Islet precursor cell (in vitro differentiated cells): ENCODE data around the gene RUNX1.

Source experiments
- DNase-seq: peaks from one replicate; pipeline ENCODE4 v3.0.0-alpha.2; 2018

Gene RUNX1

GRCh38 chr21:34844013-34844923 lies 204.8 kb downstream of the RUNX1 start:
- DNase-seq, result no peak

GRCh38 chr21:34843562-34843961 lies 205.5 kb downstream of the RUNX1 start:
- DNase-seq, result no peak

GRCh38 chr21:34841154-34841553 lies 207.9 kb downstream of the RUNX1 start:
- no peak for DNase-seq

GRCh38 chr21:34840693-34841092 lies 208.4 kb downstream of the RUNX1 start:
- DNase-seq, result no peak

DNA sequence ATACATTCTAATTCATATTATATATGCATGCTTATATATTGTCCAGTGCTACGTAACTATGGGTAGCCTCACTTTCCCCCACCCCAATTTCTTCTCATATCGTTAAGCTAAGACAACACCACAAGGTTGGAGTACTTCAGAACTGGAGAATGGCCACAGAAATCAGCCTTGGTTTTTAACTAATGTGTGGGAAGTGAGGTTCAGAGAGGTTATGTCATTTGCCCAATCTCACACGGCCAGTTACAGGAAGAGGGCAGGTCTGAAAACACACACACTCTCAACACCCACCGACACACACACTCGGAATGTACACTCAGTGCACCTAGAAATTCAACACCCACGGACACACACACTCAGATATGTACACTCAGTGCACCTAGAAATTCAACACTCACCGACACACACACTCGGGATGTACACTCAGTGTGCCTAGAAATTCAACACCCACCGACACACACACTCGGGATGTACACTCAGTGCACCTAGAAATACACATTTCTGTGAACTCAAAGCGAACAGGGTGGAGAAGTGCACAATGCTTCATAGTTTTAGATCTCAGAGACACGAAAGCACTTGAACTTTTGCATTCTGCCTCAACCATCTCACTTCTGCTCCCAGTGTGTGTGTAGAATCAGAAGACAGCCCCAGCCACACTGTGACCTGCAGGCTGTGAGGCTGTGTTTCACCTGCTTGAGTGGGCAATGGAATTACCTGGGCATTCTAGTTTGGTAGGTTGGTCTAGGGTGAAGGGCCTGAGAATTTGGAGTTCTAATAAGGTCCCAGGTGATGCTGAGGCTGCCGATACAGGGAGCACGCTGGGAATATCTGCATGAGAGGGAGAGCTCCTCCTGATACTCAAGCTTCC lies 209.9 kb downstream of the RUNX1 start:
- no peak for DNase-seq

- no peak for DNase-seq
These were observed 212.1 kb downstream of the RUNX1 start for GRCh38 chr21:34836933-34837505.

DNA sequence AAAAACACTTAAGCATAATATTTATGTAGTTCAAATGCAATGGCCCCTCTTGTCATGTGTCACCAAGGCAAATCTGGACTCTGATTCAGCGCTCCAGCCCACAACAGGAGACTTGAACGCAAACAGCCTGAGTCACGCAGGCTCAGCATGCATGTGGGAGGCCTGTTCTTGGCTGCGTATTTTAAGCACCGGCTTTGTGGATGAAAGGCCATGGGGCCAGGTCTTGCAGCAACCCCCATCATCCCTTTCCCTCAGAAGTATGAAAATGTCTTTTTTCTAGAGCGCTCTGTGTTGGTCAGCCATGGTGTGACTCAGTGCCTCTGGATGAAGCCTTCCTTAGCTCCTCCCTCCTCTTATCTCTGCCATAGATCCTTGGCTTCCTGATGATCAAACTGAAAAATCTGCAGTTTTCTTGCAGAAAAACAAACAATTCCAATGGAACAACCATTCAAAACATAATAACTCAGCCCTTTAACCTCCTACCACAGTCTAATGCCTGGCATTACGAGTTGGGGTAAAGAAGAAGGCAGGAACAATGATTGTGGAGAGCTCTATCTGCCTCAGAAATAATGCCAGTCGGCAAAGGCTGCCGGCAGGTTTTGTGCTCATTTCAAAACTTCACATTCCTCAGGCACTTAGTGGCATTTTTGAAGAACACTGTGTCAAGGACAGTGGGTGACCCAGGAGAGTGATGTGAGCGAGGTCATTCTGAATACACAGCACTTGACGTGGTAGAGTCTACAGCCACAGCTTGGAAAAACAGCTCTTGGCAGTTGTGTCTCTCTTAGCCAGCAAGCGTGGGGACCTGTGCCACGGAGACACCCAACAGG lies 212.8 kb downstream of the RUNX1 start:
- peak; percentile 85 for DNase-seq

GRCh38 chr21:34835526-34835925 lies 213.6 kb downstream of the RUNX1 start:
- no peak for DNase-seq

- DNase-seq, result no peak
These were observed 214.1 kb downstream of the RUNX1 start for GRCh38 chr21:34834852-34835501.

DNA sequence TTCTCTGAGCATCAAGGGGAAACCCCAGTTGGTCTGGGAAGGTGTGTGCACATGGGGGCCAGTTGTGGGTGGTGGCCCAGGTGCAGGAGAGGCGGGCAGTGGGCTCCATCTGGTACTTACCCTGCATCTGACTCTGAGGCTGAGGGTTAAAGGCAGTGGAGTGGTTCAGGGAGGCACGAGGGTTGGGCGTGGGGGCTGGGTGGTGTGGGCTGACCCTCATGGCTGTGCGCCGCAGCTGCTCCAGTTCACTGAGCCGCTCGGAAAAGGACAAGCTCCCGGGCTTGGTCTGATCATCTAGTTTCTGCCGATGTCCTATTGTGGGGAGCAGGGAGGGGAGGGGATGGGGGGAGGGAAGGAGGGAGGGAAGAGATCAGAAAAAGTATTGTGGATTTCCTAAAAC lies 214.8 kb downstream of the RUNX1 start:
- DNase-seq, result no peak

DNA sequence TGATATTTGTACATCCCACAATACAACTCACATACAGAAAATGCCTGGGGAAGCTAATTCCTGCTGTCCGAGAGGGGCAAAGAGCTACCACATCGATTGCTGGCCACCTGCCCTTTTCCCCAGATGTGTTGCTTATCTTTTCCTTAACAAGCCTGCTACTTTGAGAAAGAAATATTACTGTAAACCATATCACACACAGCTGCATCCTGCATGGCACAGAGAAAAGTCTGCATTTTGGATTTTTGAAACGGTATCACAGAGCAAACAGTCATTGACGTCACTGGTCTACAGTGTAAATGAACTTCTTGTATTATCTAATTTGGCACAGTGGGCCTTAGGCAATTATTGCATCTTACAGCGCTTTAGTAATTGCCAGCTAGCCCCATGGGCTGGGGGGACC lies 215.6 kb downstream of the RUNX1 start:
- no peak for DNase-seq

- DNase-seq, result no peak
These were observed 218.5 kb downstream of the RUNX1 start for GRCh38 chr21:34830386-34831170.

- DNase-seq, result no peak
These were observed 221.5 kb downstream of the RUNX1 start for GRCh38 chr21:34827445-34828235.

- no peak for DNase-seq
These were observed 222.3 kb downstream of the RUNX1 start for GRCh38 chr21:34826836-34827235.

DNA sequence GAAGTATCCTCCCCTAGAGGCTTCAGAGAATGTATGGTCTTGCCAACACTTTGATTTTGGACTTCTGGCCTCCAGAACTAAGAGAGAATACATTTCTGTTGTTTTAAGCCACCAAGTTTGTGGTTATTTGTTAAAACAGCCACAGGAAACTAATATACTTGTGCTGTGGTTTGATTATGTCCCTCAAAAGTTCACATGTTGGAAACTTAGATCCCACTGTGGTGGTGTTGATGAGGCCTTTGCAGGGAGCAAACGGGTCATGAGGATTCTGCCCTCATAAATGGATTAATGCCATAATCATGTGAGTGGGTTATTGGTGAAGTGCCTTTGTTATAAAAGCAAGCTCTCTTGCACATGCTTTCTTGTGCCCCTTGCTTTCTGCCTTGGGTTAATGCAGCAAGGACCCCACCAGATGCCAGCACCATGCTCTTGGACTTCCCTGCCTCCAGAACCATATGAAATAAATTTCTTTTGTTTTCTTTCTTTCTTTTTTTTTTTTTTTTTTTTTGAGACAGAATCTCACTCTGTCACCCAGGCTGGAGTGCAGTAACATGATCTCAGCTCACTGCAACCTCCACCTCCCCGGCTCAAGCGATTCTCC lies 223.1 kb downstream of the RUNX1 start:
- DNase-seq, result no peak

- DNase-seq, result no peak
These were observed 224.0 kb downstream of the RUNX1 start for GRCh38 chr21:34825101-34825500.

- DNase-seq, result no peak
These were observed 224.8 kb downstream of the RUNX1 start for GRCh38 chr21:34824314-34824713.

DNA sequence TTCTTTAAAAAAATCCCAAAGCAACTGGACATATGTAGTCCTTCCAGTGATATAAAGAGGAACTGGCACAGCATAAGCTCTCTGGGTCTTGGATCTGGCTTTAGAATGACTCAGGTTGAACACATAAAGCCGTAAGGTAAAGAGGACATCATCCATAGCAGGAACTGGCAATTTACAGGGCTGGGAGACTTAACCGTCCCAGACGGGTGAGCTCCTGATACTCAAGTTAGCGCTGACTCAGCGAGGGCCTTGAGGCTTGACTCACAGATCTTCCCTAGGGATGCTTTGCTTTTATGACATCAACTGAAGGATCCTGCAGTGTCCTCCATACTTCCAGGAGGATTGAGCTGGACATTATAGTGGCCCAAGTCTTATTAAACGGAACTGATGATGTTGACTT lies 226.2 kb downstream of the RUNX1 start:
- DNase-seq, result no peak

- no peak for DNase-seq
These were observed 226.9 kb downstream of the RUNX1 start for GRCh38 chr21:34822168-34822567.

DNA sequence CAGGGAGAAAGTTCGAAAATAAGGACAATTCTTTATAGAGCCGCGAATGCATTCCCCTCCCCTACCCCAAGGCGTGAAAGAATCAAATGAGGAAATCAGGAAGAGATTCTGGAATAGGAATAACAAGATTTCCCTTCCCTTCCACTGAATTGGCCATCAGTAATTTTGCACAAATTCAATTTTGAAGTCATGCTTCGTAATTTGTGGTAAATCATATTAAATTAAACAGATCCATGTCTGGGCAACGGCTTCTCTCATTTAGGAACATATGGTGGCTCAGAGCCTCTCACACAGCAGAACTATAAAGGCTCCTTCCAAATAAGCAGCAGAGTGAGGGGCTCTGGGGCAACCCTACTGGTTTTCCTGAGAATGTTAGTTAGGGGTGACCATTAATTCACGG lies 227.4 kb downstream of the RUNX1 start:
- no peak for DNase-seq
